K562 (cell line): ENCODE measurements around the gene HSD11B1. TPM values are rescaled to one million over a fixed set of nuclear protein-coding genes. Genes with fewer than 3 reads are reported as not detected.

ENCODE experiments used
- ARNT ChIP-seq, 2 experiments: fragments of 450-650 bp; IDR thresholded peaks; 2 replicates each; pipeline ENCODE4 v1.6.1; 2016; ENCODE audit warnings: mild to moderate bottlenecking in 1 of 2
- BRCA1 ChIP-seq, 2 experiments: fragments of 450-650 bp in 1 of 2; sonication (generic) in 1 of 2; formaldehyde crosslinking in 1 of 2; IDR thresholded peaks; 2 replicates each; pipeline versions ENCODE4 v1.5.0 to v1.6.1; 2017 to 2020; ENCODE audit warnings: mild to moderate bottlenecking in 1 of 2, missing genetic modification reagents in 1 of 2
- CBX1 ChIP-seq: sonication (generic); IDR thresholded peaks from 2 replicates; pipeline ENCODE4 v1.6.1; 2016; ENCODE audit warnings: antibody characterized with exemption, low read depth, mild to moderate bottlenecking
- CCNT2 ChIP-seq: IDR thresholded peaks from 2 replicates; pipeline ENCODE4 v1.6.1; 2011; ENCODE audit warnings: borderline replicate concordance, low read depth, mild to moderate bottlenecking, moderate library complexity, mixed read lengths, low read length; ENCODE audit not compliant: insufficient read length; ENCODE audit errors: extremely low read depth
- CTBP1 ChIP-seq: fragments of 450-650 bp; IDR thresholded peaks from 2 replicates; pipeline ENCODE4 v1.6.1; 2016; ENCODE audit warnings: borderline replicate concordance
- MEF2D ChIP-seq: conservative IDR thresholded peaks from 2 replicates; pipeline ENCODE4 v1.6.1; 2016; ENCODE audit warnings: low read depth, missing genetic modification characterization, missing compliant biosample characterization
- MIER1 ChIP-seq: fragments of 450-650 bp; IDR thresholded peaks from 2 replicates; pipeline ENCODE4 v1.6.1; 2016; ENCODE audit warnings: antibody characterized with exemption, mild to moderate bottlenecking, low read depth
- PURB ChIP-seq: sonication (generic); formaldehyde crosslinking; IDR thresholded peaks from 2 replicates; pipeline ENCODE4 v1.9.0; 2021; ENCODE audit warnings: low read depth, mild to moderate bottlenecking, missing genetic modification reagents
- SMAD4 ChIP-seq: fragments of 250-450 bp; sonication (Bioruptor Pico); conservative IDR thresholded peaks from 2 replicates; pipeline ENCODE4 v1.8.0; 2021; ENCODE audit warnings: inconsistent platforms, mild to moderate bottlenecking, moderate library complexity
- STAG1 ChIP-seq: sonication (generic); formaldehyde crosslinking; IDR thresholded peaks from 2 replicates; pipeline ENCODE4 v1.5.0; 2020; ENCODE audit warnings: missing genetic modification reagents, borderline replicate concordance
- TBL1XR1 ChIP-seq, 2 experiments: IDR thresholded peaks; 2 replicates each; pipeline ENCODE4 v1.6.1; 2012; ENCODE audit warnings: improper control_type of control experiment in 2 of 2, low read length in 2 of 2, mild to moderate bottlenecking in 1 of 2
- ZNF24 ChIP-seq: fragments of 450-650 bp; IDR thresholded peaks from 2 replicates; pipeline ENCODE4 v1.6.1; 2016
- ZNF507 ChIP-seq: conservative IDR thresholded peaks from 2 replicates; pipeline ENCODE4 v1.6.1; 2017; ENCODE audit warnings: missing genetic modification characterization, missing compliant biosample characterization
- polyA plus RNA-seq, 8 experiments: library from polyadenylated mRNA; depleted of rRNA in 4 of 8; stranded (reverse) in 5 of 8; unstranded in 3 of 8; fragments of >200 nt; fragmentation: Nextera tagmentation in 2 of 8; fragmentation: Illumina TruSeq in 1 of 8; extraction: Ambion mirVana in 2 of 8; extraction: Trizol in 1 of 8; gene quantifications; 2 replicates each; pipeline versions ENCODE4 v1.2.1 to v1.2.3, GENCODE V29; 2011 to 2014; ENCODE audit warnings: inconsistent platforms in 1 of 8, missing spikeins in 1 of 8
- total RNA-seq, 7 experiments: library from RNA; depleted of rRNA in 6 of 7; stranded (reverse); fragments of >200 nt in 6 of 7; fragmentation: Illumina TruSeq in 2 of 7; extraction: Trizol in 2 of 7; gene quantifications; 2 replicates each; pipeline versions ENCODE4 v1.2.1 to v1.2.3, GENCODE V29; 2011 to 2021; ENCODE audit warnings: low replicate concordance in 1 of 7
- TF ChIP-seq, protein P1 (sequence below): sonication (generic); formaldehyde crosslinking; IDR thresholded peaks from 2 replicates; pipeline ENCODE4 v1.8.0; 2023; ENCODE audit warnings: mild to moderate bottlenecking, missing genetic modification reagents
- TF ChIP-seq, protein P2 (sequence below): fragments of 450-650 bp; IDR thresholded peaks from 2 replicates; pipeline ENCODE4 v1.6.1; 2017; ENCODE audit warnings: antibody characterized with exemption, mild to moderate bottlenecking

The HSD11B1 gene
- total and polyA plus RNA-seq, 9 of the 15 experiments (the other 6 are each of a cell fraction or from before 2014, with no cell fraction given), result 0.04 to 0.16 TPM; not detected in 7

GRCh38 chr1:209674957-209675564, 29.6 kb upstream of the HSD11B1 start, which contains the start of gene G0S2 (continued):
- no peak for TF ChIP-seq MEF2D (tag)
- TF ChIP-seq CCNT2, result peak; percentile 99
- TF ChIP-seq CTBP1, result peak; percentile 67
- no peak for TF ChIP-seq MIER1
- TF ChIP-seq SMAD4 (CRISPR knock-in tag), result peak; percentile 90
- TF ChIP-seq BRCA1 (IDR thresholded peaks at IDR 0.05), result no peak
- TF ChIP-seq BRCA1 (CRISPR knock-in tag; IDR thresholded peaks at IDR 0.05), result 0 out of 2 replicates have a peak, but pooled peaks have one; percentile 78
- TF ChIP-seq, protein P1, sequence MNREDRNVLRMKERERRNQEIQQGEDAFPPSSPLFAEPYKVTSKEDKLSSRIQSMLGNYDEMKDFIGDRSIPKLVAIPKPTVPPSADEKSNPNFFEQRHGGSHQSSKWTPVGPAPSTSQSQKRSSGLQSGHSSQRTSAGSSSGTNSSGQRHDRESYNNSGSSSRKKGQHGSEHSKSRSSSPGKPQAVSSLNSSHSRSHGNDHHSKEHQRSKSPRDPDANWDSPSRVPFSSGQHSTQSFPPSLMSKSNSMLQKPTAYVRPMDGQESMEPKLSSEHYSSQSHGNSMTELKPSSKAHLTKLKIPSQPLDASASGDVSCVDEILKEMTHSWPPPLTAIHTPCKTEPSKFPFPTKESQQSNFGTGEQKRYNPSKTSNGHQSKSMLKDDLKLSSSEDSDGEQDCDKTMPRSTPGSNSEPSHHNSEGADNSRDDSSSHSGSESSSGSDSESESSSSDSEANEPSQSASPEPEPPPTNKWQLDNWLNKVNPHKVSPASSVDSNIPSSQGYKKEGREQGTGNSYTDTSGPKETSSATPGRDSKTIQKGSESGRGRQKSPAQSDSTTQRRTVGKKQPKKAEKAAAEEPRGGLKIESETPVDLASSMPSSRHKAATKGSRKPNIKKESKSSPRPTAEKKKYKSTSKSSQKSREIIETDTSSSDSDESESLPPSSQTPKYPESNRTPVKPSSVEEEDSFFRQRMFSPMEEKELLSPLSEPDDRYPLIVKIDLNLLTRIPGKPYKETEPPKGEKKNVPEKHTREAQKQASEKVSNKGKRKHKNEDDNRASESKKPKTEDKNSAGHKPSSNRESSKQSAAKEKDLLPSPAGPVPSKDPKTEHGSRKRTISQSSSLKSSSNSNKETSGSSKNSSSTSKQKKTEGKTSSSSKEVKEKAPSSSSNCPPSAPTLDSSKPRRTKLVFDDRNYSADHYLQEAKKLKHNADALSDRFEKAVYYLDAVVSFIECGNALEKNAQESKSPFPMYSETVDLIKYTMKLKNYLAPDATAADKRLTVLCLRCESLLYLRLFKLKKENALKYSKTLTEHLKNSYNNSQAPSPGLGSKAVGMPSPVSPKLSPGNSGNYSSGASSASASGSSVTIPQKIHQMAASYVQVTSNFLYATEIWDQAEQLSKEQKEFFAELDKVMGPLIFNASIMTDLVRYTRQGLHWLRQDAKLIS (CRISPR knock-in tag), result peak; percentile 66; the same call in 1 of the 2 replicates
- no peak for TF ChIP-seq PURB (CRISPR knock-in tag)
- TF ChIP-seq STAG1 (CRISPR knock-in tag), result no peak
- peak in 1 of 2 experiments; percentile 69; a peak in 1 of 4 replicates for TF ChIP-seq TBL1XR1 (IDR thresholded peaks at IDR 0.05; ENCODE audit: low read length in 2 of 2)
- TF ChIP-seq, protein P2, sequence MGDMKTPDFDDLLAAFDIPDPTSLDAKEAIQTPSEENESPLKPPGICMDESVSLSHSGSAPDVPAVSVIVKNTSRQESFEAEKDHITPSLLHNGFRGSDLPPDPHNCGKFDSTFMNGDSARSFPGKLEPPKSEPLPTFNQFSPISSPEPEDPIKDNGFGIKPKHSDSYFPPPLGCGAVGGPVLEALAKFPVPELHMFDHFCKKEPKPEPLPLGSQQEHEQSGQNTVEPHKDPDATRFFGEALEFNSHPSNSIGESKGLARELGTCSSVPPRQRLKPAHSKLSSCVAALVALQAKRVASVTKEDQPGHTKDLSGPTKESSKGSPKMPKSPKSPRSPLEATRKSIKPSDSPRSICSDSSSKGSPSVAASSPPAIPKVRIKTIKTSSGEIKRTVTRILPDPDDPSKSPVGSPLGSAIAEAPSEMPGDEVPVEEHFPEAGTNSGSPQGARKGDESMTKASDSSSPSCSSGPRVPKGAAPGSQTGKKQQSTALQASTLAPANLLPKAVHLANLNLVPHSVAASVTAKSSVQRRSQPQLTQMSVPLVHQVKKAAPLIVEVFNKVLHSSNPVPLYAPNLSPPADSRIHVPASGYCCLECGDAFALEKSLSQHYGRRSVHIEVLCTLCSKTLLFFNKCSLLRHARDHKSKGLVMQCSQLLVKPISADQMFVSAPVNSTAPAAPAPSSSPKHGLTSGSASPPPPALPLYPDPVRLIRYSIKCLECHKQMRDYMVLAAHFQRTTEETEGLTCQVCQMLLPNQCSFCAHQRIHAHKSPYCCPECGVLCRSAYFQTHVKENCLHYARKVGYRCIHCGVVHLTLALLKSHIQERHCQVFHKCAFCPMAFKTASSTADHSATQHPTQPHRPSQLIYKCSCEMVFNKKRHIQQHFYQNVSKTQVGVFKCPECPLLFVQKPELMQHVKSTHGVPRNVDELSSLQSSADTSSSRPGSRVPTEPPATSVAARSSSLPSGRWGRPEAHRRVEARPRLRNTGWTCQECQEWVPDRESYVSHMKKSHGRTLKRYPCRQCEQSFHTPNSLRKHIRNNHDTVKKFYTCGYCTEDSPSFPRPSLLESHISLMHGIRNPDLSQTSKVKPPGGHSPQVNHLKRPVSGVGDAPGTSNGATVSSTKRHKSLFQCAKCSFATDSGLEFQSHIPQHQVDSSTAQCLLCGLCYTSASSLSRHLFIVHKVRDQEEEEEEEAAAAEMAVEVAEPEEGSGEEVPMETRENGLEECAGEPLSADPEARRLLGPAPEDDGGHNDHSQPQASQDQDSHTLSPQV, result peak; percentile 48; the same call in 1 of the 2 replicates
- TF ChIP-seq ZNF24, result 0 out of 2 replicates have a peak, but pooled peaks have one; percentile 13
- no peak for TF ChIP-seq ZNF507 (tag)
- no peak for TF ChIP-seq ARNT (IDR thresholded peaks at IDR 0.05)
- TF ChIP-seq CBX1, result peak; percentile 86
